ENCODE results near the gene RASGRF1.

DNA sequence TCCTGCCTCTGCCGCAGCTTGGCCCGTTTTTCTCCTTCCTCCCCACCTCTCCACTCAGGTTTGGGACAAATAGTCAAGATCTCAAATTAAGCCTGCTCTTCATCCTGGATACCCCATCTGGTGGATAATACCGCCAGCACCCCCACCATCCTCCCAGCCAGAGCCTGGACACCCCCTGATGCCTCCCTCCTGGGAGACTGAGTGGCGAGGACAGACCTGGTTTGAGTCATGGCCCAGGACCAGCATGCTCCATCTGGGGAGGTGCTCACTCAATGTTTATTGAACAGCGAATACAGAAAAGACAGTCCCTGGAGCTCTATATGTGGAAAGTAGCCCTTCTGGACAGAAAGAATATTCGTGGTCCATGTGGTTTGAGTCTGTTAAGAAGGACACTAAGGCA is 169.1 kb downstream of the RASGRF1 start:
- TF ChIP-seq, protein P1, sequence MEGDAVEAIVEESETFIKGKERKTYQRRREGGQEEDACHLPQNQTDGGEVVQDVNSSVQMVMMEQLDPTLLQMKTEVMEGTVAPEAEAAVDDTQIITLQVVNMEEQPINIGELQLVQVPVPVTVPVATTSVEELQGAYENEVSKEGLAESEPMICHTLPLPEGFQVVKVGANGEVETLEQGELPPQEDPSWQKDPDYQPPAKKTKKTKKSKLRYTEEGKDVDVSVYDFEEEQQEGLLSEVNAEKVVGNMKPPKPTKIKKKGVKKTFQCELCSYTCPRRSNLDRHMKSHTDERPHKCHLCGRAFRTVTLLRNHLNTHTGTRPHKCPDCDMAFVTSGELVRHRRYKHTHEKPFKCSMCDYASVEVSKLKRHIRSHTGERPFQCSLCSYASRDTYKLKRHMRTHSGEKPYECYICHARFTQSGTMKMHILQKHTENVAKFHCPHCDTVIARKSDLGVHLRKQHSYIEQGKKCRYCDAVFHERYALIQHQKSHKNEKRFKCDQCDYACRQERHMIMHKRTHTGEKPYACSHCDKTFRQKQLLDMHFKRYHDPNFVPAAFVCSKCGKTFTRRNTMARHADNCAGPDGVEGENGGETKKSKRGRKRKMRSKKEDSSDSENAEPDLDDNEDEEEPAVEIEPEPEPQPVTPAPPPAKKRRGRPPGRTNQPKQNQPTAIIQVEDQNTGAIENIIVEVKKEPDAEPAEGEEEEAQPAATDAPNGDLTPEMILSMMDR (optimal IDR thresholded peaks at IDR 0.05 in 1 of 3, IDR thresholded peaks at IDR 0.05 in 1 of 3, conservative IDR thresholded peaks at IDR 0.05 in 1 of 3; ENCODE audit: extremely low read depth in 1 of 3, insufficient read depth in 2 of 3, low read length in 3 of 3), result no peak
- no peak for TF ChIP-seq EZH2 (IDR thresholded peaks at IDR 0.05; ENCODE audit: low read length)
